Activated CD8-positive, alpha-beta memory T cell treated with anti-CD3 and anti-CD28 coated beads for 1 hour (primary cell): Measurements from ENCODE around the gene STRIP2.
"Not testable (repeated sequence)": the region's sequence is repeated elsewhere in the genome, so short reads cannot be mapped to it uniquely, and the experiment has no call there.

Source experiments
- DNase-seq, 2 donors: peaks; one replicate each; pipeline ENCODE4 v3.0.0-alpha.2; 2020; ENCODE audit warnings: low read depth in 1 of 2; ENCODE audit errors: extremely low read depth in 1 of 2

STRIP2 gene

DNA sequence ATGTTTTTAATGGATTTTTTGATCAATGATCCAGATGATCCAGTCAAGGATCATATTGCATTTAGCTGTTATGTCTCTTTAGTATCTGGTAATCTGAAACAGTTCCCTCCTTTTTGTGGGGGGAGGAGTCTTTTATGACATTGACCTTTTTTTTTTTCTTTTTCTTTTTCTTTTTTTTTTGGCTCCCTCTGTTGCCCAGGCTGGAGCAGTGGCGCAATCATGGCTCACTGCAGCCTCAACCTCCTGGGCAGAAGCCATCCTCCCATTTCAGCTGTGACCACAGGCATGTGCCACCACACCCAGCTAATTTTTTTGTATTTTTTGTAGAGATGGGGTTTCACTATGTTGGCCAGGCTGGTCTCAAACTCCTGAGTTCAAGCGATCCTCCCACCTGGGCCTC, 90.2 kb downstream of the STRIP2 start:
- not testable (repeated sequence) for DNase-seq

DNA sequence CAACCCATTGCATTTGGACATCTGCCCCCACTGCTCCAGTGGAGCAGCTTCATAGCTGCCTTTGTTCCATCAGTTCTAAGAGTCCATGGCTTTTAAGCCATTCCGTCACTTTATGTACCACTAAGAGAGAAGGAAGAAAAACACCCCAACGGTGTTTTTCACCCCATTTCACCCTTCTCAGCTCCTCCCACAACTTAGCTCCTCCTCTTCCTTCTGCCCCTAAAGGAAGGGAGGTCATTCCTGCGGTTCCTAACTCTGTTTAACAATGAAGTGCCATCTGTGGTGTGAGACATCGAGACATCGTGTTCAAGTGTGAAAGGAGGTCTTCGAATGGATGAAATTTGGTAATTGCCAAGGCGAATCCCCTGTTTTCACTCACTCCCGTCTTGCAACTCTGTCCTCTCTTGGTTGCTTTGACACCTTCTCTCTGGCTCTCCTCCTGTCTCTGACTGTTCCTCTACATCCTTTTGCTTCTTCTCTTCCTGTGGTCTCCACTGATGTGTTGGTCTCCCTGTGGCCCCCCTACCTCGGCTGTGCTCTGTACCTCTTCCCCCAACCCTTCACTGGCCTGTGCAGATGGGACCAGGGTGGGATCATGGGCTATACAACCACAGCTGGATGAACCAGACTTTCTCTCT, 91.1 kb downstream of the STRIP2 start:
- DNase-seq, result no peak

DNA sequence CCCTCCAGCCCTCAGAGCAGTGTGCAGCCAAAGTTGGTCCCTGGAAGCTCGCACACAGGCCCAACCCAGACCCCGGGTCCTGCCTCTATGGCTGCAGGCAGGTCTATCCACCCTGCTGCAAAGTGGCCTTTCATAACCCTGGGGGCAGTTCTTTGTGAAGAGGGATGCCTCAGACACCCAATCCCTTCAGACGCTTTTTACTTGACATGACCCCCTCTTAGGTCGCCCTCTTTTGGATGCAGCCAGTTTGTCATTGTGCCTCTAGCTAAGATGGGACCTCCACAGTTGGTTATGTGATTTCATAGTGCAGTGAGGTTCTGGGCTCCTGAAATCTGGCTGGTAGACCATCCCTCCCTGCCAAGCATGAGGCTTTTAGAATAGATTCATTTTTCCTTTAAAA, 95.4 kb downstream of the STRIP2 start:
- DNase-seq, result no peak

DNA sequence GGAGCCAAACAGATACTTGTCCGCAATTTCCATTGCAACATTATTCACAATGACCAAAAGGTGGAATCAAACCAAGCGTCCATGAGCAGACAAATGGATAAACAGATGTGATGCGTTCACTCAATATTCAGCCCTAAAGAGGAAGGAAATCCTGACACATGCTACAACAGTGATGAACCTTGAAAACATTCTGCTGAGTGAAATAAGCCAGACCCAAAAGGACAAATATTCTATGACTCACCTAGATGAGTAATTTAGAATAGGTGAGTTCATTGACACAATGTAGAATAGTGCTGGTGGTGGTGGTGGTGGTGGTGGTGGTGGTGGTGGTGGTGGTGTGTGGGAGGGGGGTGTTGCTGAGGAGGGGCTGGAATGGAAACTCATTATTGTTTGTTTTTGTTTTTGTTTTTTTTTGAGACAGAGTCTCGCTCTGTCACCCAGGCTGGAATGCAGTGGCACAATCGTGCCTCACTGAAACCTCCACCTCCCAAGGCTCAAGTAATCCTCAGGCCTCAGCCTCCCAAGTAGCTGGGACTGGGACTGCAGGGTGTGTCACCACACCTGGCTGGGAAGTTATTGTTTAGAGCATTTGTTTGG, 96.7 kb downstream of the STRIP2 start:
- no peak for DNase-seq

DNA sequence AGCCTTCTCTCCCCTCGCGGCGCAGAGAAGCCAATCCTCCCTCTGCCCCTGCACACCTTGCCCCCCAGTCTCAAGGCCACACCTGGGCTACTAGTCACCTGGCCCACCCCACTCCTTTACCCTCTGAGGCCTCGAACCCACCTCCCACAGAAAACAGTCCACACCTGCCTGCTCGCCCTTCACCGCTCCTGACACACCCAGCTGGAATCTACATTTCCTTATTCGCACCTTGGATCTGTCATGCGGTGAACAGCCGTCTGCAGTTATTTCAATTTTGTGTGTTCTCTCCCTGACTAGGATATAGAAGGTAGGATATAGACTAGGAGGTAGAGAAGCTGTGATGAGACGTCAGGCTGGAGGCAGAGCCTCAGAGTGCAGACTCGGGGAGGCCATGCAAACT, 97.5 kb downstream of the STRIP2 start:
- DNase-seq, result no peak

DNA sequence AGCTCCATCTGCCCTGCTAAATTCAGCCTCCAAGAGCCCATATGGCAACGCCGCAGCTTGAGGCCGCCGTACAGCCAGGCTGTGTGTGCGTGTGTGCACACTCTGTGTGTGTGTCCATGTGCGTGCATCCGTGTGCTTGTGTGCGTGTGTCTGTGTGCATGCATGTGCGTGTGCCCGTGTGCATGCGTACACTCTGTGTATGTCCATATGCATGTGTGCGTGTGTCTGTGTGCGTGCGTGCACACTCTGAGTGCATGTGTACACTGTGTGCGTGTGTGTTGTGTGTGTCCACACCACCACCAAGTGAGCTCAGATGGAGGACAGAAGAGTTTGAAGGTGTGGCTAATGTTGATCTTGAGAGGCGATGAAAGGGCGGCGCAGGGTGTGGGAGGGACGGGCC, 98.1 kb downstream of the STRIP2 start:
- no peak for DNase-seq

DNA sequence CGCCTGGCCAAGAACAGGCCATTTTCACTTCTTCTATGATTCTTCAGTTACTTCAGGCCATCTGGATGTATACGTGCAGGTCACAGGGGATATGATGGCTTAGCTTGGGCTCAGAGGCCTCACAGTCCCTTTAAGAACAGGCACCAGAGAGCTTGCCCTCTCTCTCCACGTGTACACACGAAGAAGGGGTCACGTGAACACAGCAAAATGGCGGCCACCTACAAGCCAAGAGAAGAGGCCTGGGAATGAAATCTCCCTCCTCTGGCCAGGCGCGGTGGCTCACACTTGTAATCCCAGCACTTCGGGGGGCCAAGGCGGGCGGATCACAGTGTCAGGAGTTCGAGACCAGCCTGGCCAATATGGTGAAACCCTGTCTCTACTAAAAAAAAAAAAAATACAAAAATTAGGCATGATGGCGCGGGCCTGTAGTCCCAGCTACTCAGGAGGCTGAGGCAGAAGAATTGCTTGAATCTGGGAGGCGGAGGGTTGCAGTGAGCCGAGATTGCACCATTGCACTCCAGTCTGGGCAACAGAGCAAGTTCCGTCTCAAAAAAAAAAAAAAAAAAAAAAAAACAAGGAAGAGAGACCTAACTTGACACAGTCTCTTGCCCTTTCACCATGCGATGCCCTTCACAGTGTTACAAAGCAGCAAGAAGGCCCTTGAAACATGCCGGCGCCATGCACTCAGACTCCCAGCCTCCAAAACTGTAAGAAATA, 100.5 kb downstream of the STRIP2 start:
- not testable (repeated sequence) for DNase-seq

DNA sequence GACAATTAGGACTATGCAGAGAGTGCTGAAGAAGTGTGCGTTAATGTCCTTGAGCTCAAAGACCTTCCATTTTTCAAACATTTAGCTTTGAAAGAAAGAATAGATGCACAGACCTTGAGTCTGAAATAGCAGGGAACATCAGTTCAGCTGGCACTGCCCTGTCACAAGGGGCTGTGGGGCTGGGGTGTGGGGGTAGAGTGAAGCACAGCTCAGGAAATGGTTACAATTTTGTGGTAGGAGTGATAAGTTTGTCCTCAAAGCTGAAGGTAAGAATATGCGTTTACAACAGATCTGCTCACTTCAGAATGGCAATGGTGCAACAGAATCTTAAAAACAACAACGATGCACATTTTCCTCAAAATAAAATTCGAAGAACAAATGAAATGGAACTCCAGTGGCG, 101.7 kb downstream of the STRIP2 start:
- no peak for DNase-seq

DNA sequence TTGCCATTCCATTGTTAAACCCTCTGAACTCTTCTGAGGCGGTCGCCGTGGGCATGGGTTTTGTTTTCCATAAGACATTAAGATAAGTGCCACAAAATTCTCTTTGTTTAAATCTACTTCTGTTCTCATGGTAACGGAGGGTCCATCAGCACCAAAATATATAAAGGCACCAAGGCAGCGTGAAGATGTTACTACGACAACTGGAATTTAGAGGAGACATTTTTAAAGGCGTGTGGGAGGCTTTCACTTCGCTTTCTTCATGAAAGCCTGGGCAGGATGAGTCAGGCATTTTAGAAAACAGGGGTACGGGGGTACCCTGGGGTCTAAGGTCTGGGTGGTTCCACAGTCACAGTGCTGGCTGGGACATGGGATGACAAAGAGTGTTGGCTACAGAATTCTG, 102.1 kb downstream of the STRIP2 start:
- DNase-seq, result no peak
